HG02588 (cell line): ENCODE measurements around the gene NDRG2.
A peak's percentile ranks its signal among the peaks of the same experiment; 100 is the strongest.

ENCODE experiments used
- ATAC-seq: cut with Tn5 transposase; IDR thresholded peaks from one replicate; pipeline ENCODE4 v1.9.1; 2021; ENCODE audit warnings: mild to moderate bottlenecking, moderate library complexity; ENCODE audit not compliant: unreplicated experiment

The NDRG2 gene

GRCh38 chr14:21024585-21025370 is at the start of gene NDRG2:
Gene NDRG2, minus strand, starts transcription at chr14:21025061. Its CDS starts 1,746 bp downstream, at chr14:21023315.
- ATAC-seq: no peak

- ATAC-seq: no peak
Measured at GRCh38 chr14:21073921-21074320, 49.1 kb upstream of the NDRG2 start.

- ATAC-seq: no peak
Measured at GRCh38 chr14:21072781-21073339, 48.0 kb upstream of the NDRG2 start.

GRCh38 chr14:21072031-21072473 is 47.2 kb upstream of the NDRG2 start:
- no peak for ATAC-seq

GRCh38 chr14:21071225-21072030 is 46.6 kb upstream of the NDRG2 start:
- ATAC-seq: peak; percentile 72

- no peak for ATAC-seq
Measured at GRCh38 chr14:21070610-21071224, 45.9 kb upstream of the NDRG2 start.

- no peak for ATAC-seq
Measured at GRCh38 chr14:21070083-21070609, 45.3 kb upstream of the NDRG2 start, which contains the start of gene ARHGEF40. Gene ARHGEF40, plus strand, starts transcription at chr14:21070304. Its CDS starts 93 bp downstream, at chr14:21070397.

GRCh38 chr14:21069388-21070082 is 44.7 kb upstream of the NDRG2 start:
- ATAC-seq: no peak

GRCh38 chr14:21068521-21069387 is 43.9 kb upstream of the NDRG2 start:
- no peak for ATAC-seq

GRCh38 chr14:21066882-21067502 is 42.1 kb upstream of the NDRG2 start:
- ATAC-seq: no peak

- ATAC-seq: no peak
Measured at GRCh38 chr14:21063479-21063878, 38.6 kb upstream of the NDRG2 start.

GRCh38 chr14:21061347-21061668 is 36.4 kb upstream of the NDRG2 start:
- ATAC-seq: no peak

GRCh38 chr14:21060614-21061346 is 35.9 kb upstream of the NDRG2 start:
- no peak for ATAC-seq

GRCh38 chr14:21059842-21060613 is 35.2 kb upstream of the NDRG2 start:
- no peak for ATAC-seq

GRCh38 chr14:21058903-21059302 is 34.0 kb upstream of the NDRG2 start:
- ATAC-seq: no peak

- no peak for ATAC-seq
Measured at GRCh38 chr14:21057803-21058675, 33.2 kb upstream of the NDRG2 start, which contains the start of gene RNASE8. Gene RNASE8, plus strand, starts transcription at chr14:21057822. Its CDS starts 71 bp downstream, at chr14:21057893.
